Adrenal gland (tissue), 12 donors: ENCODE data around the gene KDM4D. TPM values are rescaled to one million over a fixed set of nuclear protein-coding genes. Genes with fewer than 3 reads are reported as not detected.

Experiments
- DNase-seq, 7 donors: peaks; one replicate each; pipeline ENCODE4 v3.0.0-alpha.2; 2019 to 2020
- H3K27ac ChIP-seq, 5 donors: fragments of 200-600 bp; sonication (generic) in 4 of 5; 1 replicate in 3 of 5; 2 replicates in 2 of 5; pipeline versions ENCODE4 v1.5.1 to v1.8.0; 2016 to 2020; ENCODE audit warnings: mild to moderate bottlenecking in 1 of 5
- H3K27me3 ChIP-seq: fragments of 200-600 bp; 2 replicates; pipeline ENCODE4 v1.8.0; 2021
- H3K36me3 ChIP-seq, 2 donors: fragments of 200-600 bp; replicated peaks in 1 of 2; 1 replicate in 1 of 2; 2 replicates in 1 of 2; pipeline versions ENCODE4 v1.5.1 to v1.8.0; 2018 to 2022
- H3K4me1 ChIP-seq, 2 donors: fragments of 200-600 bp; replicated peaks in 1 of 2; 1 replicate in 1 of 2; 2 replicates in 1 of 2; pipeline versions ENCODE4 v1.5.1 to v1.8.0; 2018 to 2021
- H3K4me3 ChIP-seq, 4 donors: fragments of 200-600 bp; sonication (generic) in 3 of 4; one replicate each; pipeline ENCODE4 v1.5.1; 2016 to 2018
- H3K9me3 ChIP-seq, 3 donors: fragments of 200-600 bp; sonication (generic) in 1 of 3; replicated peaks in 1 of 3; 1 replicate in 2 of 3; 2 replicates in 1 of 3; pipeline versions ENCODE4 v1.5.1 to v1.8.0; 2016 to 2021
- POLR2A ChIP-seq, 2 donors: fragments of 450-650 bp; IDR thresholded peaks; one replicate each; pipeline ENCODE4 v1.6.1; 2017; ENCODE audit warnings: antibody characterized with exemption in 2 of 2, mild to moderate bottlenecking in 2 of 2, moderate library complexity in 1 of 2
- WGBS, 4 donors: extraction: QIAGEN DNeasy Blood & Tissue Kit in 2 of 4; methylation state at CpG; one replicate each; pipeline versions ENCODE4 v1.1.5 to v1.1.7; 2013 to 2017; 5-methylcytosine and 5-hydroxymethylcytosine counted together
- intact Hi-C, 2 donors: fragments of 100-400 bp; cut with DNase I; formaldehyde crosslinking; loops; one replicate each; pipeline versions ENCODE4 v1.14.1 to v1.15.0; 2022 to 2023
- polyA plus RNA-seq, 3 donors: library from polyadenylated mRNA; stranded (reverse); fragments of 200-250 nt in 2 of 3; fragments of 350-450 nt in 1 of 3; fragmentation: Illumina TruSeq in 1 of 3; extraction: RNeasy Lipid Tissue Mini Kit (QIAGEN cat#74804) in 1 of 3; gene quantifications; one replicate each; pipeline ENCODE4 v1.2.3, GENCODE V29; 2013 to 2014
- total RNA-seq, 9 donors: library from RNA; depleted of rRNA in 4 of 9; stranded (reverse); fragments of >200 nt in 4 of 9; fragments of 120-200 nt in 1 of 9; fragmentation: NEBNext Ultra II Directional in 1 of 9; extraction: Animal tissue kit (Norgen Biotek cat#: 25700) in 1 of 9; gene quantifications; one replicate each; pipeline versions ENCODE4 v1.1.0 to v1.2.4, GENCODE V29; 2013 to 2023
- TF ChIP-seq, protein P1 (sequence below), 6 experiments: fragments of 450-650 bp in 4 of 6; fragments of 200-600 bp in 2 of 6; sonication (generic) in 1 of 6; IDR thresholded peaks; 1 replicate in 5 of 6; 2 replicates in 1 of 6; pipeline versions ENCODE4 v1.5.1 to v1.8.0; 2016 to 2021; ENCODE audit warnings: antibody characterized with exemption in 6 of 6, mild to moderate bottlenecking in 2 of 6, moderate library complexity in 1 of 6
- donor health status: healthy with polysubstance abuse.
- donor health status: Bipolar disorder and iron deficiency.
- donor health status: DM: yes; HTN: yes; CAD: no.
- donor health status: DM: no; HTN: no; CAD: no.
- donor health status: DM: no; HTN: no; CAD: no.
- donor health status: DM: yes; HTN: yes; CAD: no.

Gene KDM4D
- total and polyA plus RNA-seq, 12 donors, result 0.40 to 2.4 (median 1.2) TPM

GRCh38 chr11:94987378-94987777, 13.9 kb downstream of the KDM4D start:
- intact Hi-C loops, result no loop called here

DNA sequence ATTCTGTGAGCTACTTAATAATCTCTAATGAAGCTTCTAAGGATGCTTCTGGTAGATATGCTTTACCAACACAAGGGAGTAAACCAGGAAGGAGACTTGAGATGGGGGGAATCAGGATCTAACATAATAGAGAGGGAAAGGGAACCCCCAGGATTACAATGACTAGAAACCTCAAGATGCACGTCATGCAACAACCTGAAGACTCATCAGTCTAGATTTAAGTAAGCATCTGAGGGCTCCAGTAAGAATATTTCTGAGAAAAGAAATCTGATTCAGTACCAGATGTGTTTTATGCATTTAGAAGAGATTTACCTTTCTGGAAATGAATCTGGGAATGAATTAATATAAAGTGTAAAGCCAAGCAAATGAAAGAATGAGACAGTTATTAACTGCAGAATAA, 15.2 kb downstream of the KDM4D start:
- H3K27me3 ChIP-seq, result no peaks in the 10 kb centered on the region
- H3K27ac ChIP-seq, result no peak overlapping the region
- H3K9me3 ChIP-seq, result no peaks in the 10 kb centered on the region
- no peaks in the 10 kb centered on the region for H3K4me1 ChIP-seq
- TF ChIP-seq POLR2A (IDR thresholded peaks at IDR 0.05), result no peak
- TF ChIP-seq, protein P1, sequence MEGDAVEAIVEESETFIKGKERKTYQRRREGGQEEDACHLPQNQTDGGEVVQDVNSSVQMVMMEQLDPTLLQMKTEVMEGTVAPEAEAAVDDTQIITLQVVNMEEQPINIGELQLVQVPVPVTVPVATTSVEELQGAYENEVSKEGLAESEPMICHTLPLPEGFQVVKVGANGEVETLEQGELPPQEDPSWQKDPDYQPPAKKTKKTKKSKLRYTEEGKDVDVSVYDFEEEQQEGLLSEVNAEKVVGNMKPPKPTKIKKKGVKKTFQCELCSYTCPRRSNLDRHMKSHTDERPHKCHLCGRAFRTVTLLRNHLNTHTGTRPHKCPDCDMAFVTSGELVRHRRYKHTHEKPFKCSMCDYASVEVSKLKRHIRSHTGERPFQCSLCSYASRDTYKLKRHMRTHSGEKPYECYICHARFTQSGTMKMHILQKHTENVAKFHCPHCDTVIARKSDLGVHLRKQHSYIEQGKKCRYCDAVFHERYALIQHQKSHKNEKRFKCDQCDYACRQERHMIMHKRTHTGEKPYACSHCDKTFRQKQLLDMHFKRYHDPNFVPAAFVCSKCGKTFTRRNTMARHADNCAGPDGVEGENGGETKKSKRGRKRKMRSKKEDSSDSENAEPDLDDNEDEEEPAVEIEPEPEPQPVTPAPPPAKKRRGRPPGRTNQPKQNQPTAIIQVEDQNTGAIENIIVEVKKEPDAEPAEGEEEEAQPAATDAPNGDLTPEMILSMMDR (IDR thresholded peaks at IDR 0.05), result no peak
- no peaks in the 10 kb centered on the region for H3K36me3 ChIP-seq
- H3K4me3 ChIP-seq, result no peak overlapping the region
- 75 to 89% (median 86%) methylated on average over 1 of the region's 1 CpG for WGBS, 4 donors
- intact Hi-C loops, result no loop called here
- DNase-seq, result no peak

More at GRCh38 chr11:94987378-94987777, 13.9 kb downstream of the KDM4D start:
- no peak overlapping the region for H3K4me3 ChIP-seq
- H3K27ac ChIP-seq, result no peak overlapping the region
- no peak for TF ChIP-seq POLR2A (IDR thresholded peaks at IDR 0.05)
- TF ChIP-seq, protein P1 (IDR thresholded peaks at IDR 0.05), result no peak
- WGBS, 4 donors, result 71 to 79% (median 74%) methylated on average over 4 of the region's 4 CpGs
- no peaks in the 10 kb centered on the region for H3K36me3 ChIP-seq
- H3K27me3 ChIP-seq, result no peaks in the 10 kb centered on the region
- DNase-seq, result no peak
- no peaks in the 10 kb centered on the region for H3K9me3 ChIP-seq
- H3K4me1 ChIP-seq, result no peaks in the 10 kb centered on the region

GRCh38 chr11:94993400-94993943, 20.0 kb downstream of the KDM4D start:
- no peak overlapping the region for H3K4me3 ChIP-seq
- H3K9me3 ChIP-seq, result no peaks in the 10 kb centered on the region
- H3K27me3 ChIP-seq, result no peaks in the 10 kb centered on the region
- no peak overlapping the region for H3K27ac ChIP-seq
- intact Hi-C loops, result no loop called here
- no peaks in the 10 kb centered on the region for H3K4me1 ChIP-seq
- H3K36me3 ChIP-seq, result no peaks in the 10 kb centered on the region
- TF ChIP-seq POLR2A (IDR thresholded peaks at IDR 0.05), result no peak
- TF ChIP-seq, protein P1 (IDR thresholded peaks at IDR 0.05), result no peak
- no peak for DNase-seq
- WGBS, 4 donors, result 96 to 100% (median 98%) methylated on average over 2 of the region's 2 CpGs

DNA sequence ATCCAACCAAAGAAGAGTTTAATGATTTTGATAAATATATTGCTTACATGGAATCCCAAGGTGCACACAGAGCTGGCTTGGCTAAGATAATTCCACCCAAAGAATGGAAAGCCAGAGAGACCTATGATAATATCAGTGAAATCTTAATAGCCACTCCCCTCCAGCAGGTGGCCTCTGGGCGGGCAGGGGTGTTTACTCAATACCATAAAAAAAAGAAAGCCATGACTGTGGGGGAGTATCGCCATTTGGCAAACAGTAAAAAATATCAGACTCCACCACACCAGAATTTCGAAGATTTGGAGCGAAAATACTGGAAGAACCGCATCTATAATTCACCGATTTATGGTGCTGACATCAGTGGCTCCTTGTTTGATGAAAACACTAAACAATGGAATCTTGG, 23.9 kb downstream of the KDM4D start:
- 89 to 97% (median 95%) methylated on average over 6 of the region's 6 CpGs for WGBS, 4 donors
- no peak overlapping the region for H3K27ac ChIP-seq
- no peak overlapping the region for H3K4me3 ChIP-seq
- intact Hi-C loops, result no loop called here
- H3K9me3 ChIP-seq, result no peaks in the 10 kb centered on the region
- TF ChIP-seq, protein P1 (IDR thresholded peaks at IDR 0.05), result no peak
- TF ChIP-seq POLR2A (IDR thresholded peaks at IDR 0.05), result no peak
- H3K36me3 ChIP-seq, result no peaks in the 10 kb centered on the region
- no peaks in the 10 kb centered on the region for H3K27me3 ChIP-seq
- DNase-seq, result no peak
- no peaks in the 10 kb centered on the region for H3K4me1 ChIP-seq
